Bronchial epithelial cell (primary cell): ENCODE results near the gene AUTS2. TPM values are rescaled to one million over a fixed set of nuclear protein-coding genes. Genes with fewer than 3 reads are reported as not detected.
A peak's percentile ranks its signal among the peaks of the same experiment; 100 is the strongest.

ENCODE experiments used
- DNase-seq: peaks from one replicate; pipeline ENCODE4 v3.0.0-alpha.2; 2010; ENCODE audit warnings: low read depth
- FAIRE-seq: peaks from 2 replicates; lab custom pipeline; 2011; peaks lifted over from hg19 to GRCh38; lab: Jason Lieb, UNC
- H3K27me3 ChIP-seq: 2 replicates; pipeline ENCODE4 v1.5.1; 2011; ENCODE audit warnings: low read length; ENCODE audit not compliant: control insufficient read depth, insufficient read depth
- H3K36me3 ChIP-seq: 2 replicates; pipeline ENCODE4 v1.5.1; 2011; ENCODE audit warnings: low read length; ENCODE audit not compliant: control insufficient read depth, insufficient read depth
- H3K4me3 ChIP-seq: 2 replicates; pipeline ENCODE4 v1.5.1; 2011; ENCODE audit warnings: mild to moderate bottlenecking, low read depth, low read length, control low read depth
- CTCF ChIP-seq: IDR thresholded peaks from 2 replicates; pipeline ENCODE4 v1.5.1; 2011; ENCODE audit warnings: mild to moderate bottlenecking, moderate library complexity, low read length, control low read depth, inconsistent platforms; ENCODE audit not compliant: insufficient read depth, severe bottlenecking
- total RNA-seq: library from RNA; depleted of rRNA; stranded (reverse); fragments of >200 nt; gene quantifications from 2 replicates; pipeline ENCODE4 v1.2.1, GENCODE V29; 2014

The AUTS2 gene
- total RNA-seq, 1 donor from 2014 or later: 9.5 TPM

DNA sequence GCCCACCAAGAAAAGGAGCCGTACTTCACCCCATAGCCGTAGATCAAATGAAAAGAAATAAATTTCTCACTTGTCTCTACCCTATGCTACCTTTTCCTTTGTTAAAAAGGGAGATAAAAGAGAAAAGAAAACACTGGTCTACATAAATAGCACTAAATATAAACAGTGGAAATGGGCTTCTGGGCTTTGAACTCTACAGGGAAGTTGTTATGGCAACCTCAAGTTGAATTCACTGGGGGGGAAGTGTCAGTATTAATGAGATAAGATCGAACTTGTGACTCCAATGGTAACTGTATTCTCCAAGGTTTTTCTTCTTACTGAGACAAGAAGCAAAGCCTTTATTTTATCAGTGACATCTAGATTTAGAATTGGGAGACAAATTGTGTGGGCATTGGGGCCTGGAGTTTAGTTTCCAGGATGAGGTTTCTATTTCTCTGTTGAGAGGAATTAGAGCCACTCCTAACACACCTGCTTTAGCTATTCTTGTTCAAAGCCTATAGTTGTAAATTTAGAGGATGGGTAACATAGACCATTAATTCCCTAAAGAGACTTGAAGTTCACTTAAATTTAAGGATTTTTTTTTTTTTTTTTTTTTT, 929.3 kb downstream of the AUTS2 start:
- no peak for TF ChIP-seq CTCF
- no peak for FAIRE-seq
- no peak for DNase-seq
- Histone ChIP-seq H3K36me3 (no peaks in the 10 kb centered on the region), H3K27me3 (no peaks in the 10 kb centered on the region), H3K4me3 (no peak overlapping the region)

- H3K27me3 ChIP-seq: no peaks in the 10 kb centered on the region
- no peaks in the 10 kb centered on the region for H3K36me3 ChIP-seq
- peak; percentile 66 for FAIRE-seq
- DNase-seq: no peak
- TF ChIP-seq CTCF: no peak
- no peak overlapping the region for H3K4me3 ChIP-seq
Observed at GRCh38 chr7:70529436-70529835, 931.2 kb downstream of the AUTS2 start.

DNA sequence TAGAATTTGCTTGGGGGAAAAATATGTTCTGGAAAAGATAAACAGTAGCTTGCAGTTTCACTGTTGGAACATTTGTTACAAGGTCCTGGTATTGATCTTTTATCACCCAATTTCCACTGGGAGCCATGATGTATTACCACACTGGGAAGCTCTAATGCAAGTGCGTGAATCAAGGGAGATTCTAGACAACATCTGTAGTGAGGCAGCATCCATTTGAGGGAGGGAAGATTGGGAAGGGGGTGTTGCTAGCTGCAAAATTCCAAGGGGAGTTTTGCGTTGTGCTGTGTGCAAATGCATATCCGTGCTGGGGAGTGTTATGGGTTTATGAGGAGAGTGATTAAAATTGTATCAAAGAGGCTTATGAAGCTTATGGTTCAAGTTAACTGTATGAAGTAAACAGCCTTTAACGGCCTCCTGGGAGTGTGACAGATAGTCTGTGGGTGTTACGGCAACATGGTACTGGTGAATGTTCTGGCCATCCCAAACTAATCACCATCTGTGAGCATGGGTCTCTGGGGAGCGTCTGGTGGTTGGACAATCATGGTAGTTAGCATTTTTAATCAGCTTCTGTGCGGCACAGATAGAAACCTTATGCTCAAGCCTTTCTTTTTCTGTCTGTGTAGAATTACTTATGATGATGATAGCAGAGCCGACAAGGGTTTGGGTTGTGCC, 931.8 kb downstream of the AUTS2 start:
- FAIRE-seq: no peak
- Histone ChIP-seq H3K4me3 (no peak overlapping the region), H3K27me3 (no peaks in the 10 kb centered on the region), H3K36me3 (no peaks in the 10 kb centered on the region)
- DNase-seq: no peak
- no peak for TF ChIP-seq CTCF

- peak; percentile 36 for FAIRE-seq
- no peak for TF ChIP-seq CTCF
- H3K4me3 ChIP-seq: no peak overlapping the region
- DNase-seq: no peak
- H3K36me3 ChIP-seq: no peaks in the 10 kb centered on the region
- no peaks in the 10 kb centered on the region for H3K27me3 ChIP-seq
Observed at GRCh38 chr7:70533614-70534013, 935.3 kb downstream of the AUTS2 start.

DNA sequence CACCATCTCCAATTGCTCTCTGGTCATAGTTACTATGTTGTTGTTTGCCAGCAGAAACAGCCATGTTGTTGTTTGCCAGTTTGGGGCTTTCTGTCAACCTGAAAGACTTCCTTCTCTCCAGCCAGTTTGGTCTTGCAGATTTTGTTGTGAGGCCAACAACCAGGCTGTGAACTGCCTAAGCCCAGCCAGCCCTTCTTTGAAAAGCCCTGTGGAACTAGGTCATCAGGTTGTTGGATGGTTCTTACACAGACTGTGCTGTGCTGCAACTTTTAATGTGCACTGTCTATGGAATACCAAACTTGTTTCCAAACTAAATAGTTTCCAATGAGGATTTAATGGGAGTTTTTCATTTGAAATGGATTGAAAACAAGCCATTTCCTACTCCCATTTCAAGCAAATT, 940.9 kb downstream of the AUTS2 start:
- no peak overlapping the region for H3K4me3 ChIP-seq
- no peaks in the 10 kb centered on the region for H3K36me3 ChIP-seq
- DNase-seq: peak; percentile 42
- TF ChIP-seq CTCF: no peak
- no peak for FAIRE-seq
- H3K27me3 ChIP-seq: no peaks in the 10 kb centered on the region
